GM21717 (cell line): Measurements from ENCODE around the gene CIBAR2.

Source experiments
- ATAC-seq: cut with Tn5 transposase; IDR thresholded peaks from one replicate; pipeline ENCODE4 v1.9.1; 2021; ENCODE audit warnings: mild to moderate bottlenecking, moderate library complexity; ENCODE audit not compliant: unreplicated experiment

The CIBAR2 gene

DNA sequence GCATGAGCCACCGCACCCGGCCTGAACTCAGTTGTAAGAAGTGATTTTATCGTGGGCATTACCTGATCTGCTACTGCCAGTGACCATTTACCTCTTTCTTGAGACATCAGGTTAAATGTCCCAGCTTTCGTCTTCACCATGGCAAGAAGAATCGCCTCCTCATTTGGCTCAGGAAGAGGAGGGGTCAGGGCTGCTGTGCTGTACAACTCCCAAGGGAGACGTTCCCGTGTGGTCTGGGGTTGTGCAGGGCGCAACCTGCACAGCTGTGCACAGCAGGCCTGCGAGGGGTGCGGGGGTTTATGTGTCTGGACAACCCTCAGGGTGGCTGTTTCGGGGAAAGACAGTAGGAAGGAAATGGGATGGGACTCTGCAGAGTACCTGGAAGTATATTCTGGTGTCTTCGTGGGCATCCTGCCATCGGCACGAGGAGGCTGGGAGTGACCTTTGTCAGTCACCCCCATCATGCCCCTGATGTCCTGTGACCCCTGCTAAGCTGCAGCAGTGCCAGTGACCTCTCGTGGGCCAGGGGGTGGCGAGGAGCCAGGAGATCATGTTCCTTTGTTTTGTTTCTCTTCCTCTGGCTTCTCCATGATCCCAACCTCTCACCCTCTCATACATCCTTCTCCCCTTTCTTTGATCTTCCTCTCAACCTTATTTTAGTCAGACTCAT lies 27.3 kb downstream of the CIBAR2 start:
- ATAC-seq = no peak

DNA sequence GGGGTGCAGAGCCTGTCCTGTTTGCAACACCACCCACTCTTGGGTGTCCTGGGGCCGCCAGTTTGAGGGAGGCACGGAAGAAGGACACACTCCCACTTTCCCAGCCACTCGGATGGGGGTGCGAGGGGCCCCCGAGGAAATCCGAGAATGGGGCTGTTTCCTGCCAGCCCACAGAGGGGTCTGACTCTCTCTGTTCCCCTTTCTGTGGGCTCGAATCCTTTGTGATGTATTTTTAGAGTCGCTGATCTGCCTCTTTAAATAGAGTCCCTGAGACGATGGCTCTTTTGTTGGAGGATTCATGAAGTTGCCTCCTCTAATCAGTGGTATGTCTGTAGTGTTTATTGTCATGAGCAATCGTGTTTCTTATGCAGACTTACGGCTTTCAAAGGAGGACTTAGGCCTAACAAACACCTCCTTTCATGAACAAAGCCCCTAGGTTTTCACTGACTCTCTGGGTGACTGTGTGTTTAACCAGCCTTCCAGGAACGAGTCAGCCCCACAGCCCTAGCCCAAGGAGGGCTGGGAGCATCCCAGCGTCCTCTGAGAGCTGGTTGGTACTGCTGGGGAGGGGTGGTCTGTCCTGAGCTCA lies 29.1 kb downstream of the CIBAR2 start:
- no peak for ATAC-seq

DNA sequence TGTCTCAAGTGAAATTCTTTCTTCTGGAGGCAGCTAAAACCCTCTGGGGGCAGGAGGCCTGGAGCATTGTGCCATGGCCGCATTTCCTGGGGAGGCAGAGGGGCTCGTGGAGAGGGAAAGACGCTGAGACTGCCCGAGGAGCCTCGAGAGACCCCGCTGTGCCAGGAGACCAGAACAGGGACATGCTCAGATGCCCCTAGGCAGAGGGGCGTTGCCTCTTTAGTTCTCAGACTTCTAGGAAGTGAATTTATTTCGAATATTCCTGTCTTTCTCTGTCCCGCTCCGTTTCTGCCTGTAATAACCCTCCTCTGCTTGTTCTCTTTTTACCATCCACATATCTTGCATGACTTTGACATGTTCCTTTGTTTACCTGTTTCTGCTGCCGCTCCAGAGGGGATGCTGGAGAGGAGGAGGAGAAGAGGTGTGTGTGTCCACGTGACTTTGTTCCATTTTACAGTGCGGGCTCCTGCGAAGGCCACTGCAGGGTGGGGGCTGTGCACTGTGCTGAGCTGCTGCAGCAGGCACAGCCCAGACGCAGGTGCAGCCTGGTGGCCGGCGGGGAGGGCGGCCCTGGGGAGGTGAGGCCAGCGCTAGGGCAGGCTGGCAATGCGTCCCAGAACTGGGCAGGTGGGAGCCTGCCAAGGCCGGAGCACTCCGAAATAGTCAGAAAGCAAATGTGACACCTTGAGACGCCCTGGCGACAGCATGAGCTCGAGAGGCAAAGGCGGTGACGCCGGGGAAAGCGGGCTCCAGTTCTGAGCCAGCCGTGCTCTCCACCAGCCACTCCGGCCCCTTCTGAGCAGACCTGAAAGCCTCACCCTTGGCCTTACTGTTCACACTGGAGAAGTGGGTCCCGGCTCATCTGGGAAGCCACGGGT lies 29.9 kb downstream of the CIBAR2 start:
- ATAC-seq = no peak

DNA sequence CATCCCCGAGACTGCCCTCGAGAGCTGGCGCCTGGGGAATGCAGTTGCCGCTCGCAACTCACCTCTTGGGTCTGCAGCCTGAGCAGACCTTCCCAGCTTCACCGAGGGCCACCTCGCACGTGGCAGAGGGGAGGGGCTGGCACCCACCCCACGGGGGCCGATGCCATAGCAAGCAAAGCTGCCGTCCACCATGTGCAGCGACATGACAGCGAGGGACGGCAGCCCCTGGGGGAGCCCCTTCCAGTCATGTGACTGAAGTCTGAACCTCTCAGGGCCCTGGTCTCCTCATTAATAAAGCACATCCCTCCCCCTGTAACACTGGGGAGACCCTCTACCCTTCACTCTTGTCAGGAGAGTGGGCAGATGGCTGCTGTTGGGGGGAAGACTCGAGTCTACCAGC lies 30.5 kb downstream of the CIBAR2 start:
- no peak for ATAC-seq

DNA sequence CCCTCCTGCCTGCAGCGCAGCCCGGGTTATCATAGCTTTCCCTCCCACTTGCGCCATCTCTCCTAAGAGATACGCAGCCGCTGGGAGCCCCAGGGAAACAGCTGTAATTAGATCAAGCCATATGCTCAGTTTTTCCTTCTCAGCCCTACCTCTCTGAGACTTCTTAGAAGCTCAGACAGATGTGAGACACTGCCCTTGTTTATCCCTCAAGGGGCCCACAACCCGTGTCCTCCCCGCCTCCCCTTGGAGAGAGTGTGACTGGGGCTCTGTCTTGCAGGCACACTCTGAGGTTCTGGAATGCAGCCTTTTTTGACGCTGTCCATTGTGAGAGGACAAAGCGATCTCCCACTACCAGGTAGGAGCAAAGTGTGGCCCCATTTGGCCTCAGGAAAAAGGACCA lies 31.2 kb downstream of the CIBAR2 start:
- no peak for ATAC-seq

DNA sequence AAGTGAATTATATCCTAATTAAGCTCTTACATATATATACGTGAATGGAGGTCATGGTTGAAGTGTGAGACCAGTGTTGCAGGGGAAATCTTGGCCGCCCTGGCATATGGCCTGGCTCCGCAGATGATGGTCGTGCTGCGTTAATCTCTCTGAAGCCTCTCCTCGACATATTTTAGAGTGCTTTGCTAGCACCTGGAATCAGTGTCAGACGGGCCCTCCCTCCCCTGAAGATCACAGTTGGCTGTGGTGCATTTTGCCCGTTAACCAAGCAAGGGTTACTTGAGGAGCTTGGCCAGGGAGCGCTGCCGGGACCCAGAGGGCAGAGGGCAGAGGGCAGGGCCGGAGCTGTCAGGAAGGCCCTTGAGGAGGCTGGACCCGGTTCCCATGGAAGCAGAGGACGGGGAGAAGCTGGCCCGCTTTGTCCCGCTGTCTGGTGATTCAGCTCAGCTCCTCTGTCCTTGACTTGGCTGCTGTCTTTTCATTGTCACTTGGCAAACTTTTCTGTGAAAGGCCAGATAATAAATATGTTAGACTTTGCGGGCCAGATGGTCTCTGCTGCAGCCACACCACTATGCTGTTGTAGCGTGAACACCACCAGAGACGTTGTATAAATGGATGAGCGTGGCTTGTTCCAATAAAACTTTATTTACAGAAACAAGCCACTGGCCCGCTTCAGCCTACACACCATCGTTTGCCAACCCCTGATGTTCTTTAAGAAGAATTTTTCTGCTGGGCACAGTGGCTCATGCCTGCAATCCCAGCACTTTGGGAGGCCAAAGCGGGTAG lies 32.3 kb downstream of the CIBAR2 start:
- ATAC-seq = no peak

DNA sequence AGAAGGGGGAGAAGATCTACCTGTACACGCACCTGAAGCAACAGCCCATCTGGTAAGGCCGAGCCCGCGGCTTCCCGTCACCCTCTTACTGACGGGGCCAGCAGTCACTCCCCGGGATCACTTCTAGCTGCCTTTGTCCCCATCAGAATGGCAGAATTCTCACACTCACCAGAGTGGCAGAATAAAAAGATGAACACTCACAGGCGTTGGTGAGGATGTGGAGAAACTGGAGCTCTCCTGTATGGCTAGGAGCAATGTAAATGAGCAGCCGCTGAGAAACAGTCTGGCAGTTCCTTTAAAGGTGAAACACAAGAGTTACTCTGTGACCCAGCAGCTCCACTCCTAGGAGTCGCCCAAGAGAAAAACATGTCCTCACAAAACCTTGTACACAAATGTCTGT lies 33.3 kb downstream of the CIBAR2 start:
- no peak for ATAC-seq

DNA sequence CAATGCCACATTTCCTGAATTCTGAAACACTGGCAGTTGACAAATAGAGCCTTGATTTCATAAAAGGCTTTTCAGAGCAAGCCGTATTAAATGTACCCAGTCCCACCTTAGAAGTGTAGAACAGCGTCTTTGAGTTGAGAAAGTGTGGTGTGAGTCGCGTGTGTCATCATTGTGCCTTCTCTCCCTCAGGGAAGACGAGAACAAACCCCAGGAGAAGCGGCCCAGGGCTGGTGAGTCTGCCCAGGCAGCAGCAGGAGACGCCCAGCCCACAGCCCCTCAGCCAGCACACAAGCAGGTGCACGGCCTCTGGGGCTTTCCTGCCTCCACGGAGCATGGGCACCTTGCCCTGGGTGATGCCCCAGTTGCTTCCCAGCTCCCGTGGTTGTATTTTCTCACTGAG lies 34.0 kb downstream of the CIBAR2 start:
- no peak for ATAC-seq

DNA sequence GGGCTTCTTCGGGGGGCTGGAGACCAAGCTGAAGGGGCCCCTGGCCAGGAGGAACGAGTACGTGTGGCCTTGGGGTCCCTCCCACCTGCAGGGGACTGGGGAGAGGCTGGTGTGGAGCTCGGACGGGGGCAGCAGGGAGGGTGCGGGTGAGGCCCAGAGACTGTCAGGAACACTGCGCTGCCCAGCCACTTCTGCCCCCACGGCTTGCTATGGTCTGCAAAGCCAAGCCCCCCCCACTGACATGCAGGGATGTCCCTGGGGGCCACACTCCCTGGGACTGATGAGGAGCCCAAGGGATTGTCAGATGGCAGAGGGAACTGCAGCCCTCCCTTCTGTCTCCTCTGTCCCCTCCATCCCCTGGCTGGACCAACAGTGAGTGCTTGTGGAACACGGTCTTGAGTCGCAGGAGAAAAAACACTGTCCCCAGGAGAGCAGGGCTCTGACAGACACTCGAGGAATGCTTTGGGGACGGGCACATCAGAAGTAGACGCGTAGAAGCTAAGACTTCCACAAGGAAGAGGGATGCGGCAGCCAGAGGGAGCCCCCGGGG lies 34.6 kb downstream of the CIBAR2 start:
- no peak for ATAC-seq

DNA sequence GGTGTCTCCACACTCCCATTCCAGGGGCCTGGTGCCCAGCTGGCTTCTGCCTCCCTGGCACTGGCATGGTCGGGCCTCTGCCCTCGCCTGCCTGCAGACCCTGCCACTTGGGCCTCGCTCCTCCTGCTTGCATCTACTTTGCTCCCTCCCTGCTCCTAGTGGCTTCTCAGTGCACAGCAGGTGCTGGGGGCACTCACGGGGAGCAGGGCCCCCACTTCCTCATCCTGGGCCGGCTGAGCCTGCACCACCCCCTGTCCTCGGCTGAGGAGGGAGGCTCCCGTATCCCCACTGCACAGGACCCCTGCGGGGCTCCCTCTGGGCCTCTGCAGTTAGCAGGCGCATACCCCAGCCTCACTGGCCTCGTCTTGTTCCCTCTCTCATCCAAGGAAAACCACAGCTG lies 35.2 kb downstream of the CIBAR2 start:
- no peak for ATAC-seq

DNA sequence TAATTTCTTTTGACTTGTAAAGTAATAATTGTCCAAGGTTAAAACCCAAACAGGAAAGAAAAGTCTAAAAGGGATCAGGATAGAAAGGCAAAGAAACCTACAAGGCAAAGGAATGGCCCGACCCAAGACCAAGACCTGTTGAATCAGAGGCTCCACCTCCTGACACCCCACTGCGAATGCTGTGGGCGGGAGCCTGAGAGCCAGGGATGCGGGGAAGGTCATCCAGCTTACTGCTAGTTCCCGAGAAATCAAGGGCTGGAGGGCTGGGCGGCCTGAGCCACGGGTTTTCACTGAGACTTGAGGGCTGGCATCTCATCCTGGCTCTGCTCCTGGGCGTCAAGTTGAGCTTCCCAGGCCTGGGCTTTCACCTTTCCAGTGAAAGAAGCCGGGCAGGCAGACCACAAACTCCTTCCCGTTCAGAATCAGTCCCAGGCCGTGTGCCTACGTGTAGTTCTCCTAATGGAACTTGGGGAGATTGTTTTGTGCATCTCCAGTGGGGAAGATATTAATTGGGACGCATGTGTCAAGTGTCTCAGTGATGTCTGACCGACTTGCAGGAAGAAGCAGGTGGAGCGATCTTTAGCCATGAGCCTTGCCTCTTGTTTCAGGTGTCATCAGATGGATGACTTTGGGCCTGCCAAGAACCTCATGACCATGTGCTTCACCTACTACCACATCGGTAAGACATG lies 36.9 kb downstream of the CIBAR2 start:
- ATAC-seq = no peak

DNA sequence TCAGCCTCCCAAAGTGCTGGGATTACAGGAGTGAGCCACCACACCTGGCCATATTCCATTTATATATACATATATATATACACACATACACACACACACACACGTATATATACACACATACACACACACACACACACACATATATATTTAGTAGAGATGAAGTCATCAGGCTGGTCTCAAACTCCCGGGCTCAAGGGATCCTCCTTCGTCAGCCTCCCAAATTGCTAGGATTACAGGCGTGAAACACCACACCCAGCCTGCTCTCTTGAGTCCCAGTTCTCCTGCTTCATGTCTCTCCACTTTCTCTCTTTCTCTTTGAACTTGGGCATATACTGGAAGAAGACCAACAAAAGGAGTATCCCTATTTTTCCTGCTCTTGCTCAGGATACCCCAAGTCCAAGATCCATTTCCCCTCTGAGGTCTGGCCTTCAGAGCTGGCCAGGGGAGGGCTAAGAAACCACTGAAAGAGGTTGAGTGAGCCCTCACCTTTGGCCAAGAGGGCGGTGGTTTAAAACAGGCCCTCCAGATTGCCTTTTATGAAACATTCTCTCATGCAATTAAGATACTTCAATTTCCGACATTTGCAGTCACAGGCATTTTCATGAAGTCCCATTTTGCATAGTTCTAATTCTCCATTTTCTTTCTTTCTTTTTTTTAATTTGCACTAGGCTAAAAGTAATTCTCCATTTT lies 37.9 kb downstream of the CIBAR2 start:
- no peak for ATAC-seq

DNA sequence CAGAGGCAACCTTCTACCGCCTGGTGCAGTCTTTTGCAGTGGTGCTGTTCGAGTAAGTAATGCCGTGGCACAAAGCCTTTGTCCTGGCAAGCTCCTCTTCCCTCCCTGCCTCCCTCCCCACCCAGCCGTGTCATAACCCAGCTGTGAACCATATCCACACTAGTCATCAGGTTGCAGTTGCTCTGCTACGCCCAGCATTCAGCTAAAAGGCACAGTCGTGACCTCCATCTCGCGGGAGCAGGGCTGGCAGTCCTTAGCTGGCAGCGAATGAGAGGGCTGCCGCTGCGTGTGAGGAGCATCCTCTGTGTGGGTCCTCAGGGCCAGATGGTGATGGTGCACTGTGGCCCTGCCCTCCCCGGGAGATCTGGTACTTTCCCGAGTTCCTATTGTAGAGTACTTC lies 39.3 kb downstream of the CIBAR2 start:
- no peak for ATAC-seq

DNA sequence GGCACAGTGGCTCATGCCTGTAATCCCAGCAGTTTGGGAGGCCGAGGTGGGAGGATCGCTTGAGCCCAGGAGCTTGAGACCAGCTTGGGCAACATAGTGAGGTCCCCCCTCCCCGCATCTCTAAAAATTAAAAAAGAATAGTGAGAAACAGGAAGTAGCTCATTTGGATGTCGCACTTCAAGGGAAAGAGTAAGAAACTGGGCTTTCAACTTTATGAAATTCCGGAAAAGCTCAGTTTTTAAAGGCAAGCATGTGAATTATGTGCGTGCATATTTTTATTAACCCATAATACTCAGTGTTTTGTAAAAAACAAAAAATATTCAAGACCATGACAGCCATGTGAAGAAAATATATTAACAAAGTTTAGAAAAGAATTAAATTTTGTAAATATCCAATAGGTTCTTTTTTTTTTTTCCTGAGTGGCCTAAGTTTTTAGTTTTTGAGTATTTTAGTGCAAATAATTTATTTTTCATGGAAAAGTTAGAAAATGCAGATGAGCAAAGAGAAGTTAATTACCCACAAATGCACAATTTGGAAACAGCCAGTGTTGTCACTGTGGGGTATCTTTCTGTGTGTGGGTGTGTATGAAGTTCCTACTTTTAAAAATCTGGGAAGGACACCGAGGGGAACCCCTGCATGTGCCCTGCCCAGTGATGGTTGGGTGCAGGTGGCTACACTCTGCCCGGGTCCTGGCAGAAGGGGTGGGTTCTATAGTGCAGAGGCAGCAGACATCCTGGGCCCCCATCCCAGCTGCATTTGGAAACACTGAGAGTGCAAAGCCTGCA lies 40.0 kb downstream of the CIBAR2 start:
- no peak for ATAC-seq

DNA sequence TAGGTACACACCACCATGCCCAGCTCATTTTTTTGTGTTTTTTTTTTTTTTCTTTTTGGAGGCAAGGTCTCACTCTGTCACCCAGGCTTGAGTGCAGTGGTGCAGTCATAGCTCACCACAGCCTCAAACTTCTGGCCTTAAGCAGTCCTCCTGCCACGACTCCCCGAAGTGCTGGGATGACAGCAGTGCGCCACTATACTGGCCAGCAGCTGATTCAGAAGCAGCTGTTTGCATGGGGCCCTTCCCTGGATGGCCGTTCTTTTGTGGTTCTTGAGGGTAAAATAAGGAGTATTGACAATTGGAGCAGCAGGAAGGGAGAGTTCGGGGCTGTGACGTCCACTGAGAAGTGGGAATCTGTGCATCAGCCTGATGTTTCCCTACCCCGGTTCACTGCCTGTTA lies 43.1 kb downstream of the CIBAR2 start:
- no peak for ATAC-seq

DNA sequence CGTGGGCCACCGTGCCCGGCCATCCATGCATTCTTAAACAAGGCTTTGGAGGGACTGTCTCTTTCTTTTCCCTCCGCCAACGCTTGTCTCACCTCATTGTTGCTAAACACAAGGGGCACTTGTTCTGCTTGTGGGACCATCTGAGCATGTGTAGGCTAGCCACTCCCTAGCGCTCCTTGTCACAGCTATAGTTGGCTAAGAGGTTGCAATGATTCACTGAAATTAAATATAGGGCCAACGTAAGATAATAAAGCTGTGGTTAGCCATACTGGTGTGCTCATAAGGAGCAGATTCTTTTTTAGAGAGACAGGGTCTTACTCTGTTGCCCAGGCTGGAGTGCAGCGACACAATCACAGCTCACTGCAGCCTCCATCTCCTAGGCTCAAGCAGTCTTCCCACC lies 43.5 kb downstream of the CIBAR2 start:
- no peak for ATAC-seq

DNA sequence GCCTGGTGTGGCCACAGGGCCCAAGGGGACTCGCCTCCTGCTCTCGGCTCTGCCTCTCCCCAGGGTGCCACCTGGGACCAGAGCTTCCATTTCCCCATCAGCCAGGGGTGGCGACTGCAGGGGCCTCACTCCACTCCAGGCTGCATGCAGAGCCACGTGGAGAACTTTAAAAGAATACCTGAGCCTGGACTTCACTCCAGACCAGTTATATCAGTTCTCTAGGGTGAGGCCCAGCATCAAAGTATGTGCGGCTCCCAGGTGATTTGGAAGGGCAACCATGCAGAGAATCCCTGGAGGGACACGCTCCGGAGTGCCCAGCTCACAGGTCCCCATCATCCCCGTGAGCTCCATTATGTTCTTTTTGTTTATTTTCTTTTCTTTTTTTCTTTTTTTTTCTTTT lies 44.8 kb downstream of the CIBAR2 start:
- ATAC-seq = no peak

DNA sequence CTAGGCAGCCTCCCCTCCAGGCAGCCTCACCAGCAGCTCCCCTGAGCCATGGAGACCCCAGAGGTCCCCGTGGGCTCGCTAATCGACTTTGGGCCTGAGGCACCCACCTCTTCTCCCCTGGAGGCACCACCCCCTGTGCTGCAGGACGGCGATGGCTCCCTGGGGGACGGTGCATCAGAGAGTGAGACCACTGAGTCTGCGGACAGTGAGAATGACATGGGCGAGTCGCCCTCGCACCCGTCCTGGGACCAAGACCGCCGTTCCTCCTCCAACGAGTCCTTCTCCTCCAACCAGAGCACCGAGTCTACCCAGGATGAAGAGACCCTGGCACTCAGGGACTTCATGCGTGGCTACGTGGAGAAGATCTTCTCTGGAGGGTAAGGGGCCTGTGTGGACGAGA lies 45.2 kb downstream of the CIBAR2 start:
- ATAC-seq = no peak

DNA sequence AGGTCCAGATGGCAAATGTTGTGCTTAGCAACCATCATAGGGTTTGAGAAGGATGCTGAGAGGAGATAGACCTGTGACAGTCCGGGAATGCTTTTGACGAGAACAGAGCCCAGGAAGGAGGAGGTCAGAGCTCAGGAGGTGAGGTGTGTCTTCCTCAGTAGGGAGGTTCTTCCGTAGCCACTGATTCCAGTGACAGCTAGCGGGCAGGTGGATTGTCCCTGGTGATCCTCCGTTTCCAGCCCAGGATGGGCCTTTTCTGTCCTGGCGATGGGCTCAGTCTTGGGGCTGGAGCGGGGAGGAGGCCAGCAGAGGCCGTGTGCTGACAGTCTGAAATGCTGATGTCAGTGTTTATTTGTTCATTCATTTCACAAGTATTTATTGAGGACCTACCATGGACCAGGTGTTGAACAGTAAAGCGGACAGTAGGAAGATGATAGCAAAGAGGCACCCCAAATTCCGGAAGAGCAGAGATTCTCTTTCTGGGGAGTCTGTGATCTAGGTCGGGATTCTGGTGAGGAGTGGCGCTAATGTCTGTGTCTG lies 45.9 kb downstream of the CIBAR2 start:
- ATAC-seq = no peak
